Gastrocnemius medialis (tissue), 4 donors: Measurements from ENCODE around the gene RBM7. TPM values are rescaled to one million over a fixed set of nuclear protein-coding genes. Genes with fewer than 3 reads are reported as not detected.

Source experiments
- ATAC-seq, 2 donors: fragments of 150-250 bp; one replicate each; pipeline ENCODE4 v1.9.1; 2016
- DNase-seq, 2 donors: peaks; one replicate each; pipeline ENCODE4 v3.0.0-alpha.2; 2019
- H3K27ac ChIP-seq, 4 donors: fragments of 200-600 bp; sonication (generic); 1 replicate in 1 of 4; 2 replicates in 3 of 4; pipeline ENCODE4 v1.5.1; 2016 to 2018; ENCODE audit warnings: mild to moderate bottlenecking in 2 of 4, moderate library complexity in 1 of 4
- H3K27me3 ChIP-seq, 3 donors: fragments of 200-600 bp; sonication (generic) in 2 of 3; 1 replicate in 1 of 3; 2 replicates in 2 of 3; pipeline versions ENCODE4 v1.5.1 to v1.6.0; 2016 to 2019; ENCODE audit warnings: mild to moderate bottlenecking in 1 of 3, moderate library complexity in 1 of 3
- H3K36me3 ChIP-seq, 2 donors: fragments of 200-600 bp; sonication (generic) in 1 of 2; one replicate each; pipeline ENCODE4 v1.5.1; 2017 to 2018
- H3K4me1 ChIP-seq, 2 donors: fragments of 200-600 bp; sonication (generic) in 1 of 2; one replicate each; pipeline ENCODE4 v1.5.1; 2016 to 2017; ENCODE audit warnings: mild to moderate bottlenecking in 2 of 2
- H3K4me3 ChIP-seq, 4 donors: fragments of 200-600 bp; sonication (generic) in 3 of 4; 1 replicate in 1 of 4; 2 replicates in 3 of 4; pipeline ENCODE4 v1.5.1; 2016 to 2019; ENCODE audit warnings: mild to moderate bottlenecking in 2 of 4
- H3K9me3 ChIP-seq, 3 donors: fragments of 200-600 bp; sonication (generic) in 2 of 3; 1 replicate in 1 of 3; 2 replicates in 2 of 3; pipeline ENCODE4 v1.5.1; 2016 to 2019
- CTCF ChIP-seq, 5 experiments: fragments of 450-650 bp in 3 of 5; fragments of 200-600 bp in 2 of 5; sonication (generic) in 2 of 5; IDR thresholded peaks in 4 of 5; conservative IDR thresholded peaks in 1 of 5; 1 replicate in 4 of 5; 2 replicates in 1 of 5; pipeline ENCODE4 v1.5.1; 2016 to 2019; ENCODE audit warnings: antibody characterized with exemption in 5 of 5, mild to moderate bottlenecking in 3 of 5, moderate library complexity in 3 of 5
- POLR2A ChIP-seq, 2 donors: fragments of 450-650 bp; IDR thresholded peaks; one replicate each; pipeline ENCODE4 v1.6.1; 2017; ENCODE audit warnings: antibody characterized with exemption in 2 of 2, mild to moderate bottlenecking in 2 of 2, moderate library complexity in 2 of 2
- in situ Hi-C, 4 donors: fragments of 200-750 bp; cut with MboI; loops; one replicate each; pipeline versions ENCODE4 v1.15.0 to v1.8.0; 2017; ENCODE audit warnings: low sequenced_read_pairs in 4 of 4
- intact Hi-C: fragments of 100-400 bp; cut with DNase I; formaldehyde crosslinking; loops from one replicate; pipeline ENCODE4 v1.15.1; 2023; ENCODE audit warnings: low total_unique reads
- total RNA-seq, 4 donors: library from RNA; depleted of rRNA; stranded (reverse); fragments of >200 nt; gene quantifications; one replicate each; pipeline versions ENCODE4 v1.1.0 to v1.2.3, GENCODE V29; 2016

The RBM7 gene
- total RNA-seq, 4 donors from 2014 or later: 6.2 to 14.9 (median 11.6) TPM

GRCh38 chr11:114359342-114359741, 41.1 kb upstream of the RBM7 start:
- Histone ChIP-seq H3K27me3 (no peaks in the 10 kb centered on the region), H3K36me3 (no peaks in the 10 kb centered on the region), H3K27ac (no peak overlapping the region), H3K9me3 (no peaks in the 10 kb centered on the region), H3K4me3 (no peak overlapping the region), H3K4me1 (no peaks in the 10 kb centered on the region)
- ATAC-seq: no peak
- intact Hi-C loops: no loop called here
- in situ Hi-C loops: no loop called here
- TF ChIP-seq CTCF (IDR thresholded peaks at IDR 0.05 in 4 of 5, conservative IDR thresholded peaks at IDR 0.05 in 1 of 5): no peak
- TF ChIP-seq POLR2A (IDR thresholded peaks at IDR 0.05): no peak
- DNase-seq: no peak

DNA sequence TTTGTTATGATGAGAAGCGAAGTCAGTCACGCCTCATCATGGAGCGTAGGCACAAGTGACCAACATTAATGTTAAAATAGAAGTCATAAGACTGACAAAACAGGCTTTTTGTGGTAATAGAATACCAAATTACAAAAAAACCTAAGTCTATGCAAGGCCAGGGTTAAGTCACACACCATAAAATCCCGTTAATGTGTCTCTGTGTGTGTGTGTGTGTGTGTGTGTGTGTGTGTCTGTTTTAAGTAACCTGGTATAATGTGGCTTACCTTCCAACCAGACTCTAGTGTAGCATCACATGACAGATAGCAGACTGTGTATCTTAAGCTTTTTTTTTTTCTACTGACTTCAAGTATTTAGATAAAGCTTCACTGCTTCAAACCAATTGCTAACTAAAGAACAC, 38.1 kb upstream of the RBM7 start:
- no peak for DNase-seq
- H3K27me3 ChIP-seq: peaks cover 0 to 6% (median 0%) of the 10 kb centered on the region in 3 donors
- in situ Hi-C loops: no loop called here

DNA sequence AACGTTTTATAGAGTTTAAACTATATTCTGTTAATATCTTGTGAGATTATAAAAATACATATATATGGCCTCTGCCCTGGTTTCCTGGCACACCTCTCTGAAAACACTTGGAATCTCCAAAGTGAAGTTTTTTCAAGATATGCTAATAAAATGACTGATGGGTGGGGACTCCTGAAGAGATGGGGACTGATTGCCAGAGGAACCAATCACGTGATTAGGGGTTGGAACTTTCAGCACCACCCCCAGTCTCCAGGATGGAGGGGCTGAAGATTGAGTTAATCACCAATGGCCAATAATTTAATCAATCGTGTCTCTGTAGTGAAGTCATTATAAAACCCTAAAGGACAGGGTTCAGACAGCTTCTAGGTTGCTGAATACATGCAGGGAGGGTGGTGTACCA, 37.5 kb upstream of the RBM7 start:
- Histone ChIP-seq H3K9me3 (no peaks in the 10 kb centered on the region), H3K4me3 (no peak overlapping the region), H3K4me1 (no peaks in the 10 kb centered on the region), H3K36me3 (no peaks in the 10 kb centered on the region), H3K27me3 (peaks cover 0 to 7% (median 0%) of the 10 kb centered on the region in 3 donors), H3K27ac (no peak overlapping the region)
- TF ChIP-seq POLR2A (IDR thresholded peaks at IDR 0.05) (no peak), CTCF (IDR thresholded peaks at IDR 0.05 in 4 of 5, conservative IDR thresholded peaks at IDR 0.05 in 1 of 5) (no peak)
- intact Hi-C loops: no loop called here
- no peak for DNase-seq
- in situ Hi-C loops: no loop called here
- no peak for ATAC-seq

More for the DNA sequence above, 38.1 kb upstream of the RBM7 start:
- no peak for ATAC-seq
- no peaks in the 10 kb centered on the region for H3K36me3 ChIP-seq
- H3K4me3 ChIP-seq: no peak overlapping the region
- no peaks in the 10 kb centered on the region for H3K9me3 ChIP-seq
- no peak overlapping the region for H3K27ac ChIP-seq
- TF ChIP-seq POLR2A (IDR thresholded peaks at IDR 0.05): no peak
- no peak for TF ChIP-seq CTCF (IDR thresholded peaks at IDR 0.05 in 4 of 5, conservative IDR thresholded peaks at IDR 0.05 in 1 of 5)
- H3K4me1 ChIP-seq: no peaks in the 10 kb centered on the region
- intact Hi-C loops: no loop called here

DNA sequence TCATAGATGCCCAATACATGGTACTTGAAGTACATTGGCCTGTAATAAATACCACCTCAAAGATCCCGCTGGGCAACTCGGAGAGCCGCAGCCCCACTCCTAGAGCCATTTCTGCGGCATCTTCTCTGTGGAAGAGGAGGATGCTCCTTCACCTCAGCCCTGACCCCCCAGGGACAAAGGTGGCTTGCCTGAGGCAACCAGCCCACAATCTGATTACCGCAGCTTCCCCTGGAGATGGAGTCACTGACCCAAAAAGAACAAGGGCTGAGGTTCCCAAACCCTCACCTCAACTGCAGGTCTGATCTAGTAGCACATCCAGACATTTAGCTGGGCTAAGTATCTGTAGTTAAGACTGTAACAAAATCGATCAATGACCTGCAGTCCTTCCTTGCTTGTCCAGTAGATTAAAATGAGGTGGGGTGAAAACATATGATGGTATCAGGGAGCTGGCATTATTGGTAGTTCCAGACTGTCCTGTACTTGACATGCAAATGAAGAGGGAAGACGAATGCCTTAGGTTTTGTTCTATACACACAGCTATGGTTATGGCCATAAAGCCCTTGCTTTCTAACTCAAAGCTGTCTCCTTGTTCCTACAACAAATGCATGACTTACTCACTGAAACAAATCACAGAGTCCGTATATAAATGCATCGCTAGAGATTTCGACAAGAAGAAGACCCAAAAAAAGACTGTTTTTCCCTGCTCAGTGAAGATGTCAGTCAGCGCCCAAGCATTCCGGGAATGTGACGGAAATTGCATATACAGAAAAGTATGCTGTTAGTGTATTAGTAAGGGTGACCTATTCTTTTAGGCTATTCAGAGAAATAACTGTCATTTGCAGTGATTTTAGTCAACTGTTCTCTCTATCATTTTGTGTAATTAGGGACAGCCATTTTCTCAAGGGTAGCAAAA, 33.9 kb upstream of the RBM7 start:
- H3K36me3 ChIP-seq: no peaks in the 10 kb centered on the region
- intact Hi-C loops (no loop called here), in situ Hi-C loops (no loop called here)
- ATAC-seq (no peak), DNase-seq (no peak)
- no peak for TF ChIP-seq POLR2A (IDR thresholded peaks at IDR 0.05)
- TF ChIP-seq CTCF (IDR thresholded peaks at IDR 0.05 in 4 of 5, conservative IDR thresholded peaks at IDR 0.05 in 1 of 5): no peak
- peaks cover 0 to 7% (median 0%) of the 10 kb centered on the region in 3 donors for H3K27me3 ChIP-seq
- no peaks in the 10 kb centered on the region for H3K4me1 ChIP-seq
- H3K27ac ChIP-seq: no peak overlapping the region
- H3K9me3 ChIP-seq: no peaks in the 10 kb centered on the region
- H3K4me3 ChIP-seq: no peak overlapping the region
